ENCODE results near the gene APOA4.

GRCh38 chr11:116804001-116804400 lies 19.1 kb downstream of the APOA4 start:
- TF ChIP-seq CTCF (IDR thresholded peaks at IDR 0.05; ENCODE audit: low read depth, low read length, missing input control), result no peak
- no peak for TF ChIP-seq ATF3 (IDR thresholded peaks at IDR 0.05)
- no peak for TF ChIP-seq RAD21 (IDR thresholded peaks at IDR 0.05)
- no peak for TF ChIP-seq YY1 (IDR thresholded peaks at IDR 0.05)
- no peak for TF ChIP-seq JUND (IDR thresholded peaks at IDR 0.05)
